NCI-H345 treated with DMSO at 0.1 percent for 48 hours (cell line): ENCODE data around the gene RASA4B.
"Not testable (repeated sequence)": the region's sequence is repeated elsewhere in the genome, so short reads cannot be mapped to it uniquely, and the experiment has no call there.

Experiments used
- DNase-seq: peaks from one replicate; lab custom pipeline; 2025; ENCODE audit not compliant: unreplicated experiment; lab: John Stamatoyannopoulos, UW

RASA4B gene

DNA sequence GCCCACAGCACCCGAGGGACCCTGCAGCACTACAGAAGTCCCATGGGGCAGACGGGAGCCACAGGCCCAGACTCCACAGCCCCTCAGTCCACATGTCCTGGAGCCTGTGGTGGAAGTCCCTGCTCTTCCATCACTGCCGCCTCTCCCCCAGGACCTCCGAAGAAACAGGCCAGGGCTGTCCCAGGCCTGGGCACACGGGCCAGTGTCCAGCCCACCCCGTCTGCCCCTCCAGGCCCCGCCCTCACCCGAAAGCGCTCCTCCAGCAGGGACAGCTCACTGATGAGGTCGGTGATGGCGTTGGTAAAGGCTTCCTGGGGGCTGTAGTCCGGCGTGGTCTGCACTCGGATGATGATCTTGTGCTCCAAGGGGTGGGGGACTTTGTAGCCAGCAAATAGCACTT, 43.5 kb downstream of the RASA4B start:
- DNase-seq, result not testable (repeated sequence)

DNA sequence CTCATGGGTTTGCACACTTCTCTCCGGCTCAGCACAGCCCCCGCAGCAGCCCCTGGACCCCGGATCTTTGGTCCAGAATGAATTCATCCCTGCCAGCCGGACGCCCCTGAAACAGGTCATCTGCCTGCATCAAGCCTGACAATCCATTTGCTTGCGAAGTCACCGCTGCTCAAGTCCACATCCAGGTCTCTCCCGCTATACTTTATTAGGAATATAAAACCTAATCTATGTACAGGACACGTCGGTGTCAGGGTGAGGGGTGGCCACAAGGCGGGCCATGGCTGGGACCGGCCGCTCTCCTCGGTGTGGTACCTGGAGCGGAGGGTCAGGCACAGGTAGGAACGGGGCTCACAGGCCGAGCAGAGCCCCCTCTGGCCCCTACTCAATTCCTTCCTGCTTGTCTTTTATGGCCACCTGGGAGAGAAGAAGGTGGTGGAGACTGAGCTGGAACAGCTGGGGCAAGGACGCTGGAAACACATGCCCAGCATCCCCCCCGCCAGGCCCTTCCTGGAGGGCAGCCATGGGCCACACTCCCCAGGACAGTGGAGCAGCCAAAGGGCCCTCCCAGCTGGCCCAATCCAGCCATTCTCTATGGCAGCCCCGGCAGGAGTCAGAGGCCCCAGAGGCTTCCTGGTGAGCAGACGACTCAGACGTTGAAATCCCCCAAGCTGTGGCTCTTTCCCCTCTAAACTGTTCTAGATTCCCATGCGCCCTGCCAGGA, 44.1 kb downstream of the RASA4B start:
- DNase-seq, result no peak

DNA sequence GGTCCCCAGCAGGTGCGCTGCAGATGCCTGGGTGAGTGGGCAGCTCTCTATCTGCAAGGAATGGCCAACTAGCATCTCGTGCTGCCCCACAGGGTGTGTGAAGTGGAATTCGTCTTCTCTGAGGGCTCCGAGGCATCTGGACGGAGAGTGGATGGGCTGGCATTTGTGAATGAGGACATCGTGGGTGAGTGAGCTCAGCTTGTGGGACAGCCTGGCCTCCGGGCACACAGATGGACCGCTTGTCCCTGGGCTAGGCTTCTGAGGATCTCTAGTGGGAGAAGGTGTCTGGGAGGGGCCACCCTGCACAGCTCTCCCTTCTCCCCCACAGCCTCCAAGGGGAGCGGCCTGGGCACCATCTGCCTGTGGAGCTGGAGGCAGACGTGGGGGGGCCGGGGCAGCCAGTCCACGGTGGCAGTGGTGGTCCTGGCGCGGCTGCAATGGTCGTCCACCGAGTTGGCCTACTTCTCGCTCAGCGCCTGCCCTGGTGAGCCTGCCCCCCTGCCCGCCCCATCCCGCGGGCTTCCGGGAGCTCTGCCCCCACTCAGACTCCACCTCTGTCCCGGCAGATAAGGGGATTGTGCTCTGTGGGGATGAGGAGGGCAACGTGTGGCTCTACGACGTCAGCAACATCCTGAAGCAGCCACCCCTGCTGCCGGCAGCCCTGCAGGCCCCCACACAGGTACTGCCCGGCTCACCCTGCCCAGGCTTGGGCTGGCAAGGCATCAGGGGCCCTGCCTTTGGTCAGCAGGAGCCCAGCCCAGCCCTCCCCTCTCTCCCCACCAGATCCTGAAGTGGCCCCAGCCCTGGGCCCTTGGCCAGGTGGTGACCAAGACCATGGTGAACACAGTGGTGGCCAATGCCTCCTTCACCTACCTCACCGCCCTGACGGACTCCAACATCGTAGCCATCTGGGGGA, 45.2 kb downstream of the RASA4B start:
- no peak for DNase-seq

DNA sequence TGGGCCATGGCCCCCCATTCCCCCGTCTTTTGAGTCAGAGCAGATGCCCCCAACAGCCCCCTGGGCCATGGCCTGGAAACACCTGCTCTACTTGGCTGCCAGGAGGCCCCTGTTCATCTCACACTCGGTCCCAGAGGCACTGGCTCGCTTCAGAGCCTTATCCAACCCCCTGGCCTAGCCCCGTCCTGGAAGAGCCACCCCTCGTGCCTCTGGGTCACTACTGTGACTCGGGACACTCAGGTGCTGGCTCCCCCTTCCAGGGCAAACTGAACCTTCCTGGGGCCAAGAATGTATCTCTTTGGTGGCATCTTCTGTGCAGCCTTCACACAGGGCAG, 45.8 kb downstream of the RASA4B start:
- no peak for DNase-seq

DNA sequence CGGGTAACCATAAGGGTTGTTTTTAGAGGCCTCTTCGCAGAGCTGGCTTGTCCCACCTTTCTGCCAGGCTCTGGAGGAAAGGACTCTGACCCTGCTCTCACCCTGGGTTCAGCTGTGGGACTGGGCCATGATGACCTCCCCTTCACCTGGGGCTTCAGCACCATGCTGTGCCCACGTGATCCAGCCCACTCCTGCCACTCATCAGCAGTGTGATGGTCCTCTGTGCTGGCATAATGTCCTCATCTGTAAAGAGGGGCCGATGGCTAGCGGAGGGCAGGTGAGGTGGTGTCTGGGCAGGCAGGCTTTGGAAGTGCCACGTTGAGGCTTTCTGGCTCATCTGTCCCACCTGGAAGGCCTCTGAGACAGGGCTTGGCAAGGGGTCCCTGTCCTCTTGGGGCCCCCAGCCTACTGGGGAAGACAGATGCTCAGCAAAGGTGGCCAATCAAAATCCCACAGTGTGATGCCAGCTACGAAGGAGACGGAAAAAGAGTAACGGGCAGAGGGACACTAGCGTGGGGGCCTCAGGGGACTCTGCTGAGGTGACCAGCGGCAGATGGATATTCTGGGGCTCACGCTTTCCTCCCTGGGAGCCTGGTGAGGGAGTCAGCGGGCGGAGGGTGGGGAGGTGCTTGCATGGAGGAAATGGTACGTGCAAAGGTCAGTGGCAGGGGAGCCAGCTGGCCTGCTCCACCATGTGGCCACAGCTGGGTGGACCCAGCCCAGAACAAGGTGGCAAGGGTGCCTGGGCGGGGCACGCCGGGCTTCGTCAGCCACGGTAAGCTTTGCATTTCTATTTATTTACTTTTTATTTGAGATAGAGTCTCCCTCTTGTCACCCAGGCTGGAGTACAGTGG, 47.4 kb downstream of the RASA4B start:
- DNase-seq, result no peak

DNA sequence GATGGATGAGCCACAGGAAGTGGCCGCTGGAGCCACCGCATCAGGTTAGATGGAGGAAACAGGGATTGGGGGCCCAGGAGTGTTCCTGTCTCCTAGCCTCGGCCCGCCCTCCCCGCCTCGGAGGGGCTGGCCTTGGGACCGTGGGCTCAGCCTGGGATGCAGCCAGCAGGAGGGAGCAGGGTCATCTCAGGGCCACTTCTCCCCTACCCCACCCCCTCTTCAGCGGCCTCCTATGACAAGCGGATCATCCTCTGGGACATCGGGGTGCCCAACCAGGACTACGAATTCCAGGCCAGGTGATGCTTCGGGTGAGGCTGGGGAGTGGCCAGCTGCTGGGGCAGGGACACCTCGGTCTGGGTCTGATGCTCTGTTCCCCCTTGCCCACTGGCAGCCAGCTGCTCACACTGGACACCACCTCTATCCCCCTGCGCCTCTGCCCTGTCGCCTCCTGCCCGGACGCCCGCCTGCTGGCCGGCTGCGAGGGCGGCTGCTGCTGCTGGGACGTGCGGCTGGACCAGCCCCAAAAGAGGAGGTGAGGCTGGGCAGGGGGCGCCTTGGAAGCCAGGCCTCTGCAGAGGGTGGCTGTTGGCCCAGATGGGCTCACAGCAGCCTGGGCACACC, 48.1 kb downstream of the RASA4B start:
- no peak for DNase-seq

DNA sequence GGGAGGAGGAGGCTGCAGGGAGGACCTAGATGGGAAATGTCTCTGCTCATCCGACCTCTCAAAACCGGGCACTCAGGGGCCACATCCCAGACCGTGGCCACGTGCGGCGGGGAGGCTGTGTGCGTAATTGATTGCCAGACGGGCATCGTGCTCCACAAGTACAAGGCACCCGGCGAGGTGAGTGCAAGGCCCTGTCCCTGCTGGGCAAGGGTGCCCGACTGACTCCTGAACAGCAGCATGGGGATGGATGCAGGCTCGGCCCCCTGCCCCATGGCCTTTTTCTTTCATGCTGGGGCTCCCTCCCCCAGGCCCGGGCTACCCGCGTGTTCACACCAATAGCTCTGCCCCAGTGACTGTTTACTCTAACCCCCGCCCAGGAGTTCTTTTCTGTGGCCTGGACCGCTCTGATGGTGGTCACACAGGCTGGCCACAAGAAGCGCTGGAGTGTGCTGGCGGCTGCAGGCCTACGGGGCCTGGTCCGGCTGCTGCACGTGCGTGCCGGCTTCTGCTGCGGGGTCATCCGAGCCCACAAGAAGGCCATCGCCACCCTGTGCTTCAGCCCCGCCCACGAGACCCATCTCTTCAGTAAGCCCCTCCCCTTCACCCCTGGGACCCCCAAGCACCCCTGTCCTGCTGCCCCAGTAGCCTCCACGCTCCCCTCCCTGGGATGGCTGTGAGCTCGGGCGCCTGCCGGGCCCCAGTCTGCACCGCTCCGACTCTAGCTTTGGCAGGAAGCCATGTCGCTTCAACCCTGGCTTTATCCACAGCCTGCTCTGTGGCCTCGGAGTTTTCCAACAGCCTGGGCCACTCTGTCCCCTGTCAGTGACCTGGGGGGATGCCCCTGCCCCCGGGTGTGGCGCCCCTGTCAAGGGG, 48.9 kb downstream of the RASA4B start:
- no peak for DNase-seq

DNA sequence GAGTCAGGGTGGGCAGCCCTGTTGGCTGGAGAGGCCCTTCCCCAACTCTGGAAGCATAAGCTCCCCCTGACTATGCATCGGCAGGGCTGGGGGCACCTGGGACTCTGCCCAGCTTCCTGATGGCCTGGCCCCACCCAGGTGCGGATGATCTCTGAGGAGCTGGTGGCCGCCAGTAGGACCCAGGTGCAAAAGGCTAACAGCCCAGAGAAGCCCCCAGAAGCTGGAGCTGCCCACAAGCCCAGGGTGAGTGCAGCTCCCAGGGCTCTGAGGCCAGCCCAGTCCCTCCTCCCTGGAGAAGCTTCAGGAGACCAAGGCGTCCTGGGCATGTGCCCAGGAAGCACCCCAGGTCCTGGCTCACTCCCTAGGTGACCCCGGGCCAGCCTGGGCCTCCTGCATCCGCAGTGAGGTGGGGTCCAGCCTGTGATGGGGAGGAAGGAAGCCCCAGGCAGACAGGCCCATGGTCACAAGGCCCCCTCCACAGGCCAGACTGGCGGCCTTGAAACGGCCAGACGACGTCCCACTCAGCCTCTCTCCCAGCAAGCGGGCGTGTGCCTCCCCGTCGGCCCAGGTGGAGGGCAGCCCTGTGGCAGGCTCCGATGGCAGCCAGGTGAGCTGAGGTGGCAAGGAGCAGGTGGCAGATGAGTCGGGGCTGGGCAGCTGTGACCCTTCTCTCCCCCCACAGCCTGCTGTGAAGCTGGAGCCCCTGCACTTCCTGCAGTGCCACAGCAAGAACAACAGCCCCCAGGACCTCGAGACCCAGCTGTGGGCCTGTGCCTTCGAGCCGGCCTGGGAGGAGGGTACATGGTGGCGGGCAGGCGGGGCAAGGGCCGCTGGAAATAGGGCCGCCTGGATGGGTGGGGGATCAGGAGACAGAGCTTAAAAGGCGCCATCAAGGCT, 49.7 kb downstream of the RASA4B start:
- no peak for DNase-seq

DNA sequence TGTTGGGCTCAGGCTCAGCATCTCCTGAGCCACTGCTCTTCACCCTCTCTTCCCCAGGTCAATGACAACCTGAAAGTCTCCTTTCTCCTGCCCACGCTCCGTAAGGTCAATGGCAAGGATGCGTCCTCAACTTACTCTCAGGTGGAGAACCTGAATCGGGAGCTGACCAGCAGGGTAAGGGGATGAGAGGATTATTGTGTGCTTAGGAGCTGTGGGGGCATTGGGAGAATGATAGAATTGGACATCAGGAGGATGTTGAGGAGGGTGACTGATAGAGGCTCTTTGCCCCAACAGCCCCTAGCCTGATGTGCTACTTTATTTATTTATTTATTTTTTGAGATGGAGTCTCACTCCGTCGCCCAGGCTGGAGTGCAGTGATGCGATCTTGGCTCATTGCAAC, 51.5 kb downstream of the RASA4B start:
- no peak for DNase-seq

DNA sequence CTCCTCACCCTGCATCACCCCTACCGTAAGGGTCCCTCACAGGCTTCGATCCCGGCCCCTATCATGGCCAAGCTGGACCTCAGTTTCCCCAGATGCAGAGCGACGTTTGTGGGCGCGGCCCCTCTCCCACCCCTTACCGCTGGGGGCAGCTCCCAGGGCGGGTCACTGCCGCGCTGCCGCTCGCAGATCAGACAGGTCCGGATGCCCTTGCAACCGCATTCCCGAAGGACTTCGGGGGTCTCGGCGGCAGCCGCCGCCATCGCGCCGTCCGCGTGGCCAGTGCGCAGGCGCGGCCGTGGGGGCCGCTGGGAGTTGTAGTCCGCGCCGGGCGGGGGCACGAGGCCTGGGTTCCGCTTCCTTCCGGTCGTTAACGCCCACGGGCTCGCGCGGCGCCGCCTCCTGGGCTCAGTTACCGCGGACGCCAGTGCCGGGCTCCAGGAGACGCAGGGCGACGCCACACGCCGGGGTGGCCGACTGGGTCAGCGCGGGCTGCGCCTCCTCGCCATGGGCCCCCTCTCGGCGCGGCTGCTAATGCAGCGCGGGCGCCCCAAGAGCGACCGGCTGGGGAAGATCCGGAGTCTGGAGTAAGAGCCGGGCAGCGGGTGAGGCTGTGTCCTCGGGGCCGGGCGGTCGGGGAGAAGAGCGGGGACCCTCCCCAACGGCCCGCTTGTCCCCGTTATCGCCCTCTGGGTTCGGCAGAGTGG, 52.8 kb downstream of the RASA4B start, which contains the start of the genes ALKBH4 and LRWD1:
Gene ALKBH4 (minus strand): TSS at position 287 of the 704 bp plus-strand sequence. CDS start 27 bp downstream, at position 260.
Gene LRWD1 (plus strand): TSS at position 408 of the 704 bp plus-strand sequence. CDS start 97 bp downstream, at position 505.
- DNase-seq, result peak; percentile 84

DNA sequence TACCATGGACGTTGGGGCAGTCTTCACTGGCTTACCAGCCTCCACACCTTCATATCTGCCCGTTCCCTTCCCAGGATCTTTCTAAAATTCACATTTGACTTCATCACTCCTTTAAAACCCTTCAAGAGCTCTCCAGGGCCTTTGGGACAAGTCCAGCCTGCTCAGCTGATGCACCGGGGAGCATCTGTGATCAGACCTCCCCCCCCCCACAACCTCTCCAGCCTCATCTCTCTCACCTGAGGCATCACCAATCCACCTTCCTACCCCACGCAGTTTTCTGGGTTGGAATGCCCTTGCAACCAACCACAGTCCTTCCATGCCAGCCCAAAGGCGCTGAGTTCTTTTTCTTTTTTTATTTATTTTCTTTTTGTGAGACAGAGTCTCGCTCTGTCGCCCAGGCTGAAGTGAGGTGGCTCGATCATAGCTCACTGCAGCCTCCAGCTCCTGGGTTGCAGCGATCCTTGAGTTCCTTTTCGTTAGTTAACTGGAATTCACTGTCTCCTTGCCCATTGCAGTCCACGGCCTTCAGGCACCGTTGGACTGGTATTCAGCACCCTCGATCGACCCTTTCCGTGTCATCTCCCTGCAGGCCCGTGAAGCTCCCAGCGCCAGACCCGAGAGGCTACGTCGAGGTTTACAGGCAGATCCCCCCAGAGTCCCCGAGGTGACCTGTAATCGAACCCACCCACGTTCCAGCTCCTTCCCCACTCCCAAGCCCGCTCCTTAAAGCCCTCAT, 53.6 kb downstream of the RASA4B start:
- DNase-seq, result no peak

DNA sequence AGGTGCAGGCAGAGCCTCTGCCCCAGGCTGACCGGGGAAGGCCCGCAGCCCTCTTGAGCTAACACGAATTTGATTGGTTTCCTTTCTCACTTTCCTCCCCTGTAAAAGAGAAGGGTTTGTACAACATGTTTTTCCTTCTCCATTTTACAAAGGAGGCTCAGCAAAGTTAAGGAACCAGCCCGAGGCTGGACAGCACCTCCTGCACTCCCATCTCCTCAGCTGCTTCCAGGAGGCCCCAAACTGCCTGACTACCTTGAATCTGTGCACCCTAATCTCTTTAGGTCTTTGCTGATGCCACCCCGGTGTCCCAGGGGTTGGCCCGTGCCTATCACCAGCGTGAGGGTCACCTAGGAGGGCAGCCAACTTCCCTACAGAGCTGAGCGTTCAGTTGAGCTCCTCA, 57.1 kb downstream of the RASA4B start:
- no peak for DNase-seq

DNA sequence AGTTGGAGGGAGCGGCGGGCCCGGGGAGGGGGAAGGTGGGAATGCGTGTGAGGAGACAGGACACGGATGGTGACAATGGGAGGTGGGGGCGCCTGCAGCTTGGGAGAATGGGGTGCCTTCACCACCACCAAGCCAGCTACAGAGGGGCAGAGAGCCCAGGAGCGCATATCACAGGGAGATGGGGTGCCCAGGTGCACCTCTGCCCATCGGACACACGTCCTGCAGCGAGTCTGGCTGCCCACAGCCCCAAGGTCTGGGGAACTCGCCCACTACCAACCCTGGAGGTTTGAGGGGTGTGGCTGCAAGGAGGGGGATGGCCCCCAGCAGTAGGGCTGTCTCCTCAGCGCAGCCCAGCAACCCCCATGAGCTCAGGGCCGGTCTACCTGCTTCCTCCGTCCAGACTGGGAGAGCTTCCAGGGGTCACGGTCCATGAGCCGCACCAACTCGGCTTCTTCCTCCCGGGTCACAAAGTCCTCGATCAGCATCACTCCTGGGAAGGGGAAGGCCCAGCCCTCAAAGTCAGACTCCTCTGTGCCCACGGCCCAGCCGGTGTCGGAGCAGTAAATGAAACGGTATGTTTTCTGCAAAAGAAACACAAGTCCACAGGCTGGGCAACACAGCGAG, 58.2 kb downstream of the RASA4B start:
- no peak for DNase-seq

DNA sequence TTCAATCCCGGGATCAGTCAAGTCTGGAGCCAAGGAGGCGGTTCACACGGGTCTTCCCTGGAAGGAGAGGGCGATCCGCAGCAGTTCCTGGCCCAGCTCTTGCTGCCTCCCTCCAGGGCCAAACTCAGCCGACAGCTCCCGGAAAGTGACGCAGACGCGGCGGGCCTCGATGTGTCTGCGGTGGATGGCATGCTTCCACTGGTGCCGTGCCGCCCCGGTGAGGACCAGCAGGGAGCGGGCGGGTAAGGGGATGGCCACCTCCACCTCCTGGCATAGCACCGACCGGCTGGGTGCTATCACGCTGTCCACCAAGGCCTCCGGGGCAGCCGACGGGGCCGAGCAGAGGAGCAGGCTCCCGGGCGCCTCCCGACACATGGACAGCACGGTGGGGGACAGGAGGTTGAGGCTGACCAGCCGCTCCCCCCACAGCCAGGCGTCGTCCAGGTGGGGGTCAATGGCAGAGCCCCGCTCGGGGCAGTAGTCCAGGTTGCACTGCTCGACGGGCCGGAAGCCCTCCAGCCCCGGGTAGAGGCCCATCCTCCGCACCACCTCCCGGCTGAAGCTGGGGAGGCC, 60.1 kb downstream of the RASA4B start:
- no peak for DNase-seq

DNA sequence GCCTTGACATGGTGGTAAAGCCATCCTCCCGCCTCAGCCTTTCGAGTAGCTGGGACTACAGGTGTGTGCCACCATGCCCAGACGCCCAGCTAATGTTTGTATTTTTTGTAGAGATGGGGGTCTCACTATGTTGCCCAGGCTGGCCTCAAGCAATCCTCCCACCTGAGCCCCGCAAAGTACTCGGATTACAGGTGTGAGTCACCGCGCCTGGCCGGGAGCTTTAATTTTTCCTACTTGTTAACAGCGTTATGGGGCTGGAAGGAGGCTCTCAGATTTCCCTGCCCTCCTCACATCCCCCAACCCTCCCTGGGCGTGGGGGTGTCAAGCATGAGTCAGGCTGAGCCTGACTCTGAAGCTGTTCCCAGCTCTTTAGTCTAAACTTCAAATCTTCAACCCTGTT, 61.2 kb downstream of the RASA4B start:
- no peak for DNase-seq

DNA sequence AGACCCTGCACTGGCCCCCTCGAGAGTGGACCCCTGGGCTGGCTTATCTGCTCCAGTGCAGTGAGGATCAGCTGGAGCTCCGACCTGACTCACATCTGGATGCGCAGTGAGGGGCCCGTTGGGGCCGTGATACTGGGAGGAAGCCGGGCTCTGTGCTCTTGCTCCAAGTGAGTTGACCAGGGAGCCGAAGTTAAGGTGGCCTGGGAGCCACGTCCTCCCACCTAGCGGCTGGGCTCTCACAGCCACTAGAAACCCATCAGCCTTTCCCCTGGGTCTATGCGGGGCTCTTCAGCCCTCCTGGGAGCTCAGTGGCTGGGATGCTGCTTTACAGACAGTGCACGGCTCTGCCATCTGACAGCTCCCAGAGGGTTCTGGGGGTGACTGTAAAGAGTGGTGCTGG, 62.0 kb downstream of the RASA4B start:
- DNase-seq, result no peak

DNA sequence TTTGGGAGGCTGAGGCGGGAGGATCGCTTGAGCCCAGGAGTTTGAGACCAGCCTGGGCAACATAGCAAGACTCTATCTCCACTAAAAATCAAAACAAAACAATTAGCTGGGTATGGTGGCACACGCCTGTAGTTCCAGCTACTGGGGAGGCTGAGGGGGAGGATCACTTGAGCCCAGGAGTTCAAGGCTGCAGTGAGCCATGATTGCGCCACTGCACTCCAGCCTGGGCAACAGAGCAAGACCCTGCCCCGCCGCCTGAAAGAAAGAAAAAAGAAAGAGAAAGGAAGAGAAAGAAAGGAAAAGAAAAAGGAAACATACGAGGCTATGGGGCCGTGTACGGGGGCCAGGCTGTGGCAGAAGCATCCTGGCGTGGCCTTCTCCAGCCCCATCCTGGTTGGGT, 62.6 kb downstream of the RASA4B start:
- not testable (repeated sequence) for DNase-seq
